Measurements from ENCODE around the gene CGB7.
"Not testable (repeated sequence)": the region's sequence is repeated elsewhere in the genome, so short reads cannot be mapped to it uniquely, and the experiment has no call there.

- not testable (repeated sequence) for TF ChIP-seq NFRKB (IDR thresholded peaks at IDR 0.05); FOXK2 (IDR thresholded peaks at IDR 0.05); PKNOX1 (IDR thresholded peaks at IDR 0.05); ZNF384 (IDR thresholded peaks at IDR 0.05); SP1 (IDR thresholded peaks at IDR 0.05); FOXM1 (IDR thresholded peaks at IDR 0.05; ENCODE audit: borderline replicate concordance); BHLHE40 (IDR thresholded peaks at IDR 0.05; ENCODE audit: borderline replicate concordance); TARDBP (IDR thresholded peaks at IDR 0.05); CTBP1 (IDR thresholded peaks at IDR 0.05; ENCODE audit: borderline replicate concordance); L3MBTL2 (conservative IDR thresholded peaks at IDR 0.05); SUZ12 (IDR thresholded peaks at IDR 0.05); HDGF (IDR thresholded peaks at IDR 0.05; ENCODE audit: borderline replicate concordance); FOXA1 (IDR thresholded peaks at IDR 0.05)
These were observed 18.8 kb downstream of the CGB7 start for GRCh38 chr19:49038557-49039276.

Measured in HEK293T (cell line).